HepG2 (cell line): ENCODE results near the gene TEX9. TPM values are rescaled to one million over a fixed set of nuclear protein-coding genes. Genes with fewer than 3 reads are reported as not detected.

ENCODE experiments used
- ATAC-seq: fragments of 200-7000 bp; cut with Tn5 transposase; 3 replicates; pipeline ENCODE4 v1.9.1; 2020; ENCODE audit warnings: mild to moderate bottlenecking, moderate library complexity
- BruUV-seq: library from RNA; stranded (reverse); fragments of 400-500 nt; replicated peaks from 2 replicates; lab custom pipeline; 2021; lab: Mats Ljungman, UMichigan
- CTCF ChIA-PET: fragments of 300-600 bp; formaldehyde crosslinking; extraction: SDS; loops from one replicate; lab custom pipeline; 2021; ENCODE audit warnings: low total read pairs, inconsistent platforms, low intra/inter-chr PET ratio; lab: Yijun Ruan, JAX
- POLR2A ChIA-PET: fragments of 350-600 bp; sonication (Branson Sonifier 250); formaldehyde crosslinking; loops from one replicate; lab custom pipeline; 2020; ENCODE audit warnings: antibody characterized with exemption, inconsistent platforms; lab: Yijun Ruan, JAX
- DNase-seq: peaks from one replicate; pipeline ENCODE4 v3.0.0-alpha.2; 2015; ENCODE audit warnings: low spot score
- FAIRE-seq: peaks from 3 replicates; lab custom pipeline; 2011; peaks lifted over from hg19 to GRCh38; lab: Jason Lieb, UNC
- H2AFZ ChIP-seq: one replicate; pipeline ENCODE4 v1.6.1; 2011; ENCODE audit warnings: low read length, inconsistent platforms
- H3K27ac ChIP-seq: fragments of 300-600 bp; 3 replicates; pipeline ENCODE4 v1.8.0; 2011; ENCODE audit warnings: mixed run types, mild to moderate bottlenecking, mixed read lengths, low read length, inconsistent platforms; ENCODE audit not compliant: insufficient read depth; ENCODE audit errors: extremely low read length
- H3K27me3 ChIP-seq, 2 experiments: fragments of 200-600 bp in 1 of 2; 2 replicates in 1 of 2; 3 replicates in 1 of 2; pipeline versions ENCODE4 v1.6.0 to v1.8.0; 2011; ENCODE audit warnings: low read length in 2 of 2, mild to moderate bottlenecking in 2 of 2, moderate library complexity in 2 of 2, inconsistent platforms in 1 of 2; ENCODE audit not compliant: insufficient read depth in 2 of 2, control insufficient read depth in 1 of 2
- H3K36me3 ChIP-seq, 2 experiments: fragments of 200-600 bp in 1 of 2; replicated peaks in 1 of 2; 2 replicates in 1 of 2; 3 replicates in 1 of 2; pipeline versions ENCODE4 v1.5.1 to v1.8.0; 2011; ENCODE audit warnings: low read length in 2 of 2, inconsistent platforms in 1 of 2; ENCODE audit not compliant: insufficient read depth in 2 of 2, control insufficient read depth in 1 of 2
- H3K4me1 ChIP-seq: 2 replicates; pipeline ENCODE4 v1.5.1; 2012; ENCODE audit warnings: low read length, inconsistent platforms; ENCODE audit not compliant: insufficient read depth
- H3K4me2 ChIP-seq: 2 replicates; pipeline ENCODE4 v1.6.0; 2011; ENCODE audit warnings: low read depth, low read length, inconsistent platforms
- H3K4me3 ChIP-seq, 3 experiments: fragments of 200-600 bp in 1 of 3; sonication (generic), shearing (Covaris generic) in 1 of 3; replicated peaks in 1 of 3; 2 replicates each; pipeline ENCODE4 v1.5.1; 2011 to 2016; ENCODE audit warnings: low read length in 3 of 3, inconsistent platforms in 2 of 3, low read depth in 2 of 3, mild to moderate bottlenecking in 2 of 3, control low read depth in 1 of 3, mixed read lengths in 1 of 3; ENCODE audit not compliant: insufficient read depth in 1 of 3
- H3K79me2 ChIP-seq: one replicate; pipeline ENCODE4 v1.6.1; 2011; ENCODE audit warnings: low read length, inconsistent platforms; ENCODE audit not compliant: insufficient read depth
- H3K9ac ChIP-seq: 2 replicates; pipeline ENCODE4 v1.6.0; 2011; ENCODE audit warnings: mild to moderate bottlenecking, low read depth, low read length, inconsistent platforms; ENCODE audit not compliant: insufficient read depth
- H3K9me3 ChIP-seq: 2 replicates; pipeline ENCODE4 v1.5.1; 2012; ENCODE audit warnings: mild to moderate bottlenecking, low read length
- H4K20me1 ChIP-seq: 2 replicates; pipeline ENCODE4 v1.6.0; 2011; ENCODE audit warnings: inconsistent platforms, mild to moderate bottlenecking, low read length, moderate library complexity; ENCODE audit not compliant: insufficient read depth
- BRD4 ChIP-seq: sonication (generic); formaldehyde crosslinking; IDR thresholded peaks from 2 replicates; pipeline ENCODE4 v1.4.0; 2020; ENCODE audit warnings: missing genetic modification reagents
- BRF2 ChIP-seq: sonication (generic); formaldehyde crosslinking; IDR thresholded peaks from 2 replicates; pipeline ENCODE4 v1.8.1; 2022; ENCODE audit warnings: mild to moderate bottlenecking, missing genetic modification reagents
- CBX1 ChIP-seq: IDR thresholded peaks from one replicate; pipeline ENCODE4 v1.6.1; 2016; ENCODE audit warnings: antibody characterized with exemption, low read depth
- MED8 ChIP-seq: sonication (generic); formaldehyde crosslinking; IDR thresholded peaks from 2 replicates; pipeline ENCODE4 v1.8.1; 2023; ENCODE audit warnings: mild to moderate bottlenecking, missing genetic modification reagents; ENCODE audit not compliant: insufficient replicate concordance
- RAD21 ChIP-seq: fragments of 450-650 bp; formaldehyde crosslinking; IDR thresholded peaks from 2 replicates; pipeline ENCODE4 v1.5.0; 2020; ENCODE audit warnings: mild to moderate bottlenecking
- RARA ChIP-seq: IDR thresholded peaks from 2 replicates; pipeline ENCODE4 v1.6.1; 2016; ENCODE audit warnings: missing genetic modification reagents, missing compliant biosample characterization
- REXO4 ChIP-seq: sonication (generic); formaldehyde crosslinking; IDR thresholded peaks from 2 replicates; pipeline ENCODE4 v1.8.0; 2022; ENCODE audit warnings: missing genetic modification reagents, mild to moderate bottlenecking, borderline replicate concordance
- SMC3 ChIP-seq: IDR thresholded peaks from 2 replicates; pipeline ENCODE4 v1.6.1; 2011; ENCODE audit warnings: low read length, improper control_type of control experiment
- SMYD3 ChIP-seq: sonication (generic); formaldehyde crosslinking; IDR thresholded peaks from 2 replicates; pipeline ENCODE4 v1.8.1; 2023; ENCODE audit warnings: mild to moderate bottlenecking, missing genetic modification reagents
- SP5 ChIP-seq: IDR thresholded peaks from 2 replicates; pipeline ENCODE4 v1.6.1; 2016; ENCODE audit warnings: low read depth, borderline replicate concordance
- STAG1 ChIP-seq: sonication (generic); formaldehyde crosslinking; IDR thresholded peaks from 2 replicates; pipeline ENCODE4 v1.4.0; 2020; ENCODE audit warnings: missing genetic modification reagents
- TBX3 ChIP-seq: fragments of 450-650 bp; IDR thresholded peaks from 2 replicates; pipeline ENCODE4 v1.6.1; 2017; ENCODE audit warnings: antibody characterized with exemption, mild to moderate bottlenecking, inconsistent platforms, borderline replicate concordance
- ZBTB7A ChIP-seq: sonication (generic); formaldehyde crosslinking; IDR thresholded peaks from 2 replicates; pipeline ENCODE4 v1.8.0; 2022; ENCODE audit warnings: mild to moderate bottlenecking, missing genetic modification reagents
- ZFP37 ChIP-seq: sonication (generic); formaldehyde crosslinking; IDR thresholded peaks from 2 replicates; pipeline ENCODE4 v1.4.0; 2020; ENCODE audit warnings: missing genetic modification reagents, borderline replicate concordance
- ZFY ChIP-seq: sonication (generic); formaldehyde crosslinking; IDR thresholded peaks from 2 replicates; pipeline ENCODE4 v1.4.0; 2020; ENCODE audit warnings: missing genetic modification reagents
- ZMYM3 ChIP-seq: sonication (generic); formaldehyde crosslinking; IDR thresholded peaks from 2 replicates; pipeline ENCODE4 v1.5.1; 2020; ENCODE audit warnings: mild to moderate bottlenecking, missing genetic modification reagents
- ZNF235 ChIP-seq: sonication (generic); formaldehyde crosslinking; IDR thresholded peaks from 2 replicates; pipeline ENCODE4 v1.8.1; 2023; ENCODE audit warnings: mild to moderate bottlenecking, missing genetic modification reagents, borderline replicate concordance
- ZNF30 ChIP-seq: sonication (generic); formaldehyde crosslinking; IDR thresholded peaks from 2 replicates; pipeline ENCODE4 v1.5.0; 2020; ENCODE audit warnings: mild to moderate bottlenecking, missing genetic modification reagents
- ZNF598 ChIP-seq: sonication (generic); formaldehyde crosslinking; IDR thresholded peaks from 2 replicates; pipeline ENCODE4 v1.5.1; 2020; ENCODE audit warnings: mild to moderate bottlenecking, missing genetic modification reagents, borderline replicate concordance
- ZNF800 ChIP-seq: sonication (generic); formaldehyde crosslinking; IDR thresholded peaks from 2 replicates; pipeline ENCODE4 v1.4.0; 2020; ENCODE audit warnings: missing genetic modification reagents
- ZSCAN29 ChIP-seq: sonication (generic); formaldehyde crosslinking; conservative IDR thresholded peaks from 2 replicates; pipeline ENCODE4 v1.4.0; 2020; ENCODE audit warnings: mild to moderate bottlenecking, missing genetic modification reagents
- WGBS: methylation state at CpG from one replicate; pipeline ENCODE4 v1.1.6; 2017; ENCODE audit warnings: low lambda C conversion rate; 5-methylcytosine and 5-hydroxymethylcytosine counted together
- in situ Hi-C: cut with HindIII; loops from 2 replicates; pipeline ENCODE4 v1.10.0; 2017; ENCODE audit warnings: low pct_unique_long_range_greater_than_20kb; ENCODE audit not compliant: extremely low pct_ligation_motif_present
- intact Hi-C: fragments of 100-400 bp; cut with micrococcal nuclease; formaldehyde crosslinking; loops from one replicate; pipeline ENCODE4 v1.10.0; 2022; ENCODE audit not compliant: unreplicated experiment
- polyA plus RNA-seq, 8 experiments: library from polyadenylated mRNA; depleted of rRNA in 3 of 8; stranded (reverse) in 7 of 8; unstranded in 1 of 8; fragments of >200 nt; fragmentation: Illumina TruSeq in 4 of 8; extraction: Trizol in 4 of 8; gene quantifications; 2 replicates each; pipeline versions ENCODE4 v1.2.1 to v1.2.3, GENCODE V29; 2011 to 2016; ENCODE audit warnings: low read depth in 4 of 8, missing spikeins in 1 of 8, mixed read lengths in 1 of 8; ENCODE audit not compliant: insufficient read depth in 1 of 8
- total RNA-seq, 5 experiments: library from RNA; depleted of rRNA; stranded (reverse); fragments of >200 nt; fragmentation: Illumina TruSeq; extraction: Trizol; gene quantifications; 2 replicates each; pipeline ENCODE4 v1.2.3, GENCODE V29; 2016; ENCODE audit warnings: low read depth in 1 of 5

The TEX9 gene
- total and polyA plus RNA-seq, 2 of the 13 experiments (the other 11 are each of a cell fraction or from before 2014, with no cell fraction given): 0.82 to 6.9 TPM

- TF ChIP-seq ZBTB7A: no peak
- TF ChIP-seq SMYD3 (CRISPR knock-in tag): no peak
- TF ChIP-seq TBX3: no peak
Observed at GRCh38 chr15:56425976-56426375, 60.8 kb downstream of the TEX9 start (continued).

- no TSS peak for BruUV-seq
- intact Hi-C loops (loop anchor here (1.0 kb wide), 1 partner anchor 183 kb away; no protein-coding TSS in a partner anchor), in situ Hi-C loops (no loop called here)
- no peaks in the 10 kb centered on the region for H3K27me3 ChIP-seq
- no peaks in the 10 kb centered on the region for H3K4me1 ChIP-seq
- DNase-seq (peak; percentile 32), ATAC-seq (peak; percentile 47; the same call in 1 of the 3 replicates), FAIRE-seq (peak; percentile 80)
- H3K9me3 ChIP-seq: no peaks in the 10 kb centered on the region
- H2AFZ ChIP-seq: no peak overlapping the region
- H4K20me1 ChIP-seq: no peaks in the 10 kb centered on the region
- WGBS: 5% methylated on average over 2 of the region's 2 CpGs
- 0 out of 5 replicates have a peak, but pooled peaks cover 0 to 3% of the 10 kb centered on the region in 2 experiments for H3K36me3 ChIP-seq
- no peak overlapping the region for H3K4me3 ChIP-seq
- ChIA-PET CTCF (interaction anchor here (1.5 to 3.1 kb wide), 2 partner anchors 180 to 183 kb away, joined by 6 to 57 read pairs; no protein-coding TSS in a partner anchor), POLR2A (no interaction called here)
- no peak overlapping the region for H3K27ac ChIP-seq
- H3K4me2 ChIP-seq: no peak overlapping the region
- no peak overlapping the region for H3K9ac ChIP-seq
- no peaks in the 10 kb centered on the region for H3K79me2 ChIP-seq
- no peak for TF ChIP-seq ZFY (CRISPR knock-in tag)
- no peak for TF ChIP-seq MED8 (CRISPR knock-in tag)
- TF ChIP-seq REXO4: no peak
- TF ChIP-seq SP5 (CRISPR knock-in tag): no peak
- TF ChIP-seq STAG1: peak; percentile 80
- TF ChIP-seq ZMYM3: no peak
- TF ChIP-seq RARA: no peak
- TF ChIP-seq RAD21 (CRISPR knock-in tag): 0 out of 2 replicates have a peak, but pooled peaks have one; percentile 42
- TF ChIP-seq ZNF30: no peak
- TF ChIP-seq BRF2: no peak
- TF ChIP-seq BRD4 (CRISPR knock-in tag): no peak
- TF ChIP-seq SMC3: peak; percentile 37; the same call in 1 of the 2 replicates
- TF ChIP-seq ZSCAN29 (CRISPR knock-in tag): no peak
- no peak for TF ChIP-seq ZNF235 (CRISPR knock-in tag)
- no peak for TF ChIP-seq CBX1
- no peak for TF ChIP-seq ZNF800
- no peak for TF ChIP-seq ZNF598 (CRISPR knock-in tag)
- TF ChIP-seq ZFP37 (CRISPR knock-in tag): no peak
Observed at GRCh38 chr15:56428821-56429458, 63.7 kb downstream of the TEX9 start.
